ENCODE results near the gene CCND1.

CCND1 gene

DNA sequence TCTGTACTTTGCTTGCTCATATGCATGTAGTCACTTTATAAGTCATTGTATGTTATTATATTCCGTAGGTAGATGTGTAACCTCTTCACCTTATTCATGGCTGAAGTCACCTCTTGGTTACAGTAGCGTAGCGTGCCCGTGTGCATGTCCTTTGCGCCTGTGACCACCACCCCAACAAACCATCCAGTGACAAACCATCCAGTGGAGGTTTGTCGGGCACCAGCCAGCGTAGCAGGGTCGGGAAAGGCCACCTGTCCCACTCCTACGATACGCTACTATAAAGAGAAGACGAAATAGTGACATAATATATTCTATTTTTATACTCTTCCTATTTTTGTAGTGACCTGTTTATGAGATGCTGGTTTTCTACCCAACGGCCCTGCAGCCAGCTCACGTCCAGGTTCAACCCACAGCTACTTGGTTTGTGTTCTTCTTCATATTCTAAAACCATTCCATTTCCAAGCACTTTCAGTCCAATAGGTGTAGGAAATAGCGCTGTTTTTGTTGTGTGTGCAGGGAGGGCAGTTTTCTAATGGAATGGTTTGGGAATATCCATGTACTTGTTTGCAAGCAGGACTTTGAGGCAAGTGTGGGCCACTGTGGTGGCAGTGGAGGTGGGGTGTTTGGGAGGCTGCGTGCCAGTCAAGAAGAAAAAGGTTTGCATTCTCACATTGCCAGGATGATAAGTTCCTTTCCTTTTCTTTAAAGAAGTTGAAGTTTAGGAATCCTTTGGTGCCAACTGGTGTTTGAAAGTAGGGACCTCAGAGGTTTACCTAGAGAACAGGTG, 11.1 kb downstream of the CCND1 start:
- in situ Hi-C loops (cut with MboI; ENCODE audit: low sequenced_read_pairs): no loop called here

DNA sequence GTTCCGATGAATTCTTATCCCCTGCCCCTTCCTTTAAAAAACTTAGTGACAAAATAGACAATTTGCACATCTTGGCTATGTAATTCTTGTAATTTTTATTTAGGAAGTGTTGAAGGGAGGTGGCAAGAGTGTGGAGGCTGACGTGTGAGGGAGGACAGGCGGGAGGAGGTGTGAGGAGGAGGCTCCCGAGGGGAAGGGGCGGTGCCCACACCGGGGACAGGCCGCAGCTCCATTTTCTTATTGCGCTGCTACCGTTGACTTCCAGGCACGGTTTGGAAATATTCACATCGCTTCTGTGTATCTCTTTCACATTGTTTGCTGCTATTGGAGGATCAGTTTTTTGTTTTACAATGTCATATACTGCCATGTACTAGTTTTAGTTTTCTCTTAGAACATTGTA, 12.0 kb downstream of the CCND1 start:
- in situ Hi-C loops (cut with MboI; ENCODE audit: low sequenced_read_pairs): no loop called here

DNA sequence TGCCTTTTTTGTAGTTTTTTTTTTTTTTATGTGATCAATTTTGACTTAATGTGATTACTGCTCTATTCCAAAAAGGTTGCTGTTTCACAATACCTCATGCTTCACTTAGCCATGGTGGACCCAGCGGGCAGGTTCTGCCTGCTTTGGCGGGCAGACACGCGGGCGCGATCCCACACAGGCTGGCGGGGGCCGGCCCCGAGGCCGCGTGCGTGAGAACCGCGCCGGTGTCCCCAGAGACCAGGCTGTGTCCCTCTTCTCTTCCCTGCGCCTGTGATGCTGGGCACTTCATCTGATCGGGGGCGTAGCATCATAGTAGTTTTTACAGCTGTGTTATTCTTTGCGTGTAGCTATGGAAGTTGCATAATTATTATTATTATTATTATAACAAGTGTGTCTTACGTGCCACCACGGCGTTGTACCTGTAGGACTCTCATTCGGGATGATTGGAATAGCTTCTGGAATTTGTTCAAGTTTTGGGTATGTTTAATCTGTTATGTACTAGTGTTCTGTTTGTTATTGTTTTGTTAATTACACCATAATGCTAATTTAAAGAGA, 12.5 kb downstream of the CCND1 start:
- in situ Hi-C loops (cut with MboI; ENCODE audit: low sequenced_read_pairs): no loop called here

DNA sequence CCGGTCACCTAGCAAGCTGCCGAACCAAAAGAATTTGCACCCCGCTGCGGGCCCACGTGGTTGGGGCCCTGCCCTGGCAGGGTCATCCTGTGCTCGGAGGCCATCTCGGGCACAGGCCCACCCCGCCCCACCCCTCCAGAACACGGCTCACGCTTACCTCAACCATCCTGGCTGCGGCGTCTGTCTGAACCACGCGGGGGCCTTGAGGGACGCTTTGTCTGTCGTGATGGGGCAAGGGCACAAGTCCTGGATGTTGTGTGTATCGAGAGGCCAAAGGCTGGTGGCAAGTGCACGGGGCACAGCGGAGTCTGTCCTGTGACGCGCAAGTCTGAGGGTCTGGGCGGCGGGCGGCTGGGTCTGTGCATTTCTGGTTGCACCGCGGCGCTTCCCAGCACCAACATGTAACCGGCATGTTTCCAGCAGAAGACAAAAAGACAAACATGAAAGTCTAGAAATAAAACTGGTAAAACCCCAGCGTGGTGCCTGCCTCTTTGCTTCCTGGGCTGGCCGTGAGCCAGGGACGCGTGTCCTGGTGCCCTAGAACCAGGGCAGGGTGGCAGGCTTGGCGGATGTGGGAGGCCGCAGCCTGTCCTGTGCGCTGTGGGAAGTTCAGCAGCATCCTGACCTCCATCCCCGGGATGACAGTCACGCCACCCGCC, 13.2 kb downstream of the CCND1 start:
- in situ Hi-C loops (cut with MboI; ENCODE audit: low sequenced_read_pairs): no loop called here

DNA sequence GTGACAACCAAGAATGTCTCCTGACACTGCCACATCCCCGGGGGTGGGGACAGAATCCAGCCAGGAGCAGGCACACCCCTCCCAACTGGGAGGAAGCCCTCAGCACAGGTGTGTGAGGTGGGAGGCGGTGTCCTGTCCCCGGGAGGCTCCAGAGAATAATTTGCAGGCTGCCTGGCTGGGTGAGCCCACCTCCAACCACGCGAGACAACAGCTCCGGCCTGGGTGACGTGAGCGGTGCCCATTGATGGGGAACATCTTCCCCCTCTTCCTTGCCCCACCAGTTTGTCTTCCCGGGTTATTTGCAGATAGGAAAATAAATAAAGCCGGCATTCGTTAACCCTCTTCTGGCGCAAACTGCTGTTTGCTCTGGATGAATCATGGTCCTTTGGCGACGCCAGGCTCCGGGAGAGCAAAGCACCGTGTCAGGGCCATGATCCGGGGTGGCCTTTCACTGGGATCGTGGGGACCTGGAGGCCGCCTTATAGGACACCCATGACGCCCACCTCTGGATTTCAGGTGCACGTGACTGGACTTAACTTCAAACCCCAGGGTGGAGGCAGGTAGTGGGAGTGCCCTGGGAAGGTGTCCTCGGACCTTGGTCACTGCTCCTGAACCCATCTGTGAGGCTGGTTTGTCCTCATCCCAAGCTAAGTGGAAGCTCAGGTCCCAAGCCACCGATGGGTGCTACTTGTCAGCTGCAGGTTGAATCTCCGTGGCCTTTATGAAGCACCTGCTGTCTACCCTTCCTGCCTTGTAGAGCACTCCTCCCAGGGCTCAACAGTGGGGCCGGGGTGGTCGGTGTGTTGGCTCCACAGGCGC, 13.9 kb downstream of the CCND1 start:
- in situ Hi-C loops (cut with MboI; ENCODE audit: low sequenced_read_pairs): no loop called here

DNA sequence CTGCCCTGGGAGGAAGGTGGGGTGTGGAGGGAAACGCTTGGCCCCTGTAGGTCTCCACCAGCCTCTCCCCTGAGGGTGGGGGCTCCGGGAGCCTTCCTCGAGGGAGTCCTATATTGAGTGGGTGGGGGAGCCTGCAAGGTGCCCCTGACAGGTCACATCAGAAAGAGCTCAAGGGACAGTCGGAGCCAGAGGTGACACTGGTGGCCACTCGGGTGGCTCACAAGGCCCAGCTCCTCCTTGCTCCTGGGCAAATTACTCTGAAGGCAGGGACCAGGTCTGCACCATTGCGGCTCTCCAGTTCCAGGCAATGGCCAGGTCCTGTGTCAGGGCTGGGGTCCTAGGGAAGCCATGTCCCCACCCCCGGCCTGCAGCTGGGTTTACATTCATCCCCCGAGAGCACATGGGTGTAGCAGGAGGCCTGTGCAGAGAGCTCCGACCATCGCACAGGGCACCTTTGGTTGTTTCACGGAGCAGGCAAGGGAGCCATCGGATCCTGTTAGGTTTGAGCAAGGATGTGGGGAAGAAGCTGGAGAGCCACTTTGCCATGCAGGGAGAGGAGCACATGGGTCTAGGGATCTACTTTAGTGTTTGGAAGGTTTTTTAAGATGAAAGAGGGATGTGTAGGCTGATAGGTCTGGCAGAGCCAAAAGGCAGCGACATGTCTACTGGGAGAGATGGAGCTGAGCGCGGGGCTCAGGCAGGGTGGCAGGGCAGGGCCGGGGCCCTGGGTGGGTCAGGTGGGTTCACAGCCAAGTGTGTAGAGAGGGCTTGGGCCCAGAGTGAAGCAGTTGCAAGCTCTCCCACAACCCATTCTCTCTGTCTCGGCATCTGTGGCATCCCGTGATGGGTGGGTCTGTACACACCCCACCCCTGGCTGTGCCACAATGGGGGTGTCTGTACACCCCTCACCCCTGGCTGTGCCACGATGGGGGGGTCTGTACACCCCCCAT, 14.8 kb downstream of the CCND1 start:
- in situ Hi-C loops (cut with MboI; ENCODE audit: low sequenced_read_pairs): no loop called here

DNA sequence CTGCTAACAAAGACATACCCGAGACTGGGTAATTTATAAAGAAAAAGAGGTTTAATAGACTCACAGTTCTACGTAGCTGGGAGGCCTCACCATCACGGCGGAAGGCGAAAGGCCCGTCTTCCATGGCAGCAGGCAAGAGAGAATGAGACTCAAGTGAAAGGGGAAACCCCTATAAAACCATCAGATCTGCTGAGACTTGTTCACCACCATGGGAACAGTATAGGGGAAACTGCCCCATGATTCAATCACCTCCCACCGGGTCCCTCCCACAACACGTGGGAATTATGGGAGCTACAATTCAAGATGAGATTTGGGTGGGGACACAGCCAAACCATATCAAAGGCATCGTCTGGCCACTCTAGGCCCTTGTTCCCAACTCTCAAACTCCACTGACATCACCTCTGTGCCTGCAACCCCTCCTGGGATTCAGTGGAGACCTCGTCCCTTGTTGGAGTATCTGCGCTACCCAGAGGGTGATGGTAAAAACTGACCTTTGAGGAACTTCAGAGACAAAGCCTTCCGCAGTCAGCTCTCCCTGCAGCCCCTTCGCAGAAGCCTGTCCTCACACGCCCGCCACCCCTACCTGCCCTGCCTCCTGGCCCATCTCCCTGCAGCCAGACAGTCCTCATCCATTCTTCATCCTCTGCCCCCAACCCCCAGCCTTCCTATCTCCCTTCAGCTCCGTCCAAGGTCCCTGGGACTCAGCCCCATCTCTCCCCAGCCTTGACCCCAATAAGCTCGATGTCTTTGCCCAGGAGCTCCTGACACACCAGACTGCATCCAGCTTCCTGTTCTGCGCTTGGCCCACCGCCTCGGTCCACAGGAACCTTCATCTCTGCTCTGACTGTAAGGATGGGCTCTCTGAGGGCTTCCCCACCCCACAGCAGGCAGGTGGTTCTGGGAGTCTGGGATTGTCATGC, 15.8 kb downstream of the CCND1 start:
- in situ Hi-C loops (cut with MboI; ENCODE audit: low sequenced_read_pairs): no loop called here

DNA sequence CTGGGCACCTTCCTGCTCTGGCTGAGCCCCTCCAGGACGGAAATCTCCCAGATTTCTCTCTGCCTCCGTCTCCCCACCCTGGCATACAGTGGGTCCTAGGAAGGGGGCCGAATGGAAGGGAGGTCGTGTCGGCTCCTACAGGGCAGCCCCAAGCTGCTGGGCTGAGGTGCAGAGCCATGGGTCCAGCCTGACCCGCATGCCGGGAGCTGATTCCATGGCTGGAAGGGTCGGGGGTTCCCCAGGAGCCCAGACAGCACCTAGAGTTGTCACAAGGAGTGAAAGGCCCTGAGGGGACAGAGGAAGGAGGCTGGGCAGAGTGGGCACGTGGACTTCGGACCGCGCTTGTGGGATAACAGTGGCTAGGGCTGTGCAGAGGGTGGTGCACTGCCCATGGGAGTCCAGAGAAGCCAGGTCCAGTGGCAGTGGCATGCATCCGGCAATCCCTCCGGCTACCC, 16.5 kb downstream of the CCND1 start:
- in situ Hi-C loops (cut with MboI; ENCODE audit: low sequenced_read_pairs): no loop called here

DNA sequence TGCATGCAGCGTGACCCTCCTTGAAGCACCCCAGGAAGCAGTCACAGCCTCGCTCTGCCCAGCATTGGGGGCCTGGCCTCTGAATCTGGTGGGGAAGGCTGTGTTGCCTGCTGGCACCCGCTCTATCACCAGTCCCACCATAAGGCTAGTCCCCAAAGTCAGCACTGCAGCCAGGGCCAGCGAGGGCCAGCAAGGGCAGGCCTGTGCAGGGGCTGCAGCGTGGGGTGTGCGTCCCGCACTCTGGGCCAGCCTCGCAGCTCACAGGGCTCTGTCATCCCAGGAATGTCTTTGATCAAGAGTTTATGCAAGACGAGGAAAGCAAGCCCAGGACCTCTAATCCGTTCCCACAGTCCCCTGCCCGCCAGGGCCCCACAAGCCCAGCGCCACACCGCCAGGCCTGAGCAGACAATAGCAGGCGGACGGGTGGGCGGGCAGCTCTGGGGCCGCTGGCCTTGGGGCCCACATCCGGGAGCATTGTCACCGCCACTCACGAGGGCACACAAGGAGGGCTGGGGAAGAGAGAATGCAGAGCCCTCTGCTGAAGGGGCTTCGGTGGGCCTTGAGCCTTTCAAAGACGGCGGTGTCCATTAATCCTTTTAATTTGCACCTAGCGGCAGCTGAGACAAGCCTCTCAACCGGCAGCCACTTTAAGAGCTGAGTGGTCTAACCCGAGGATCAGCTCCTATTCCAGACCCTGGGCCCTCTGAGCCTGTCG, 17.1 kb downstream of the CCND1 start:
- in situ Hi-C loops (cut with MboI; ENCODE audit: low sequenced_read_pairs): no loop called here

DNA sequence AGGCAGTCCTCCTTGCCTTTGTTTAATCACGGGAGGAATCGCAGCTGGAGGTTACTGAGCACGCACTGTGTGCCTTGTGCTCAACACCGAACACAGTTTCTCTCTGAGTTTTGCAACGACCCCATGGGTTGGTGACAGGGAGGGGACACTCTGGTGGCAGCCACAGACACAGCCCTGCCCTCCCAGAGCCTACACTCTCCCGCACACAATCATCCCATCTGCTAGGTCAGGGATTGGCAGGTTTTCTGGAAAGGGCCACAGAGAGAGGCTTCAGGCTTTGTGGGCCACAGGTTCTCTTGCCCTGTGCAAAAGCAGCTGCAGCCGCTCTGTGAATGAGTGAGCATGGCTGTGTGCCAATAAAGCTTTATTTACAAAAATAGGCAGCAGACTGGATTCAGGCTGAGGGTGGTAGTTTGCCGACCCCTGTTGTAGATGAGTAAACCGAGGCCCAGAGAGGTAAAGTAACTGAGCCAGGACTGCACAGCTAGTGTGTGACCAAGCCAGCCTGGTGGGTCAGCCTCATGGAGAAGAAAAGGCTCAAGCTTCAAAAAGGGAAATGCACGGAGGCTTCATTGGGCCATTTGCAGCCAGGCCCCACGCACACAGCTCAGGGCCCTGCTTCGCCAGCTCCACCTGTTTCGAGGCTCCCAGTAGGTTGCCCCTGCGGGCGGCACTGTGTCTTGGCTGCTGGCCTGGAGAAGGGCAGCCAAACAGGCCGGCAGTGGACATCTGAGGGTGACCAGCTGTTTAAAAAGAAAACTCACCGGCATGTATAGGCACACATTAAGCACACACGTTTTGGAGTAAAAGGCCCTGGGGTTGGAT, 17.9 kb downstream of the CCND1 start:
- in situ Hi-C loops (cut with MboI; ENCODE audit: low sequenced_read_pairs): no loop called here

DNA sequence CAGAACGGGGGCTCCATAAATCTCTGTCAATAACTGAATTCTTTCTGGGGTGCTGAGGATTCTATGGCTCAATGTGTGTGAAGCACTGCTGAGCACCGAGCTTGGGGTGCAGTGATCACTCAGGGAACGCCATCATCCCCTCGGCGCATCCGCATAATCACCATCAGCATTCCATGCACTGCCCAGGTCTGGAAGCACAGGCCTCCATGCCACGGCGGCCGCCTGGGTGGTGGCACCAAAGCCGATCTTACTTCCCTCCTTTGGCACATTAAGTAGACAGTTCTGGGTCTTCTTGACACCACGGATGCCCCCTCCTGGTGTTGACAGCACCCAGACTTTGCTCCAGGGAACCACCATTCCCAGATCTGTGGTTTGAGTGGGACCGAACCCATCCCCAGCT, 18.6 kb downstream of the CCND1 start:
- in situ Hi-C loops (cut with MboI; ENCODE audit: low sequenced_read_pairs): no loop called here

DNA sequence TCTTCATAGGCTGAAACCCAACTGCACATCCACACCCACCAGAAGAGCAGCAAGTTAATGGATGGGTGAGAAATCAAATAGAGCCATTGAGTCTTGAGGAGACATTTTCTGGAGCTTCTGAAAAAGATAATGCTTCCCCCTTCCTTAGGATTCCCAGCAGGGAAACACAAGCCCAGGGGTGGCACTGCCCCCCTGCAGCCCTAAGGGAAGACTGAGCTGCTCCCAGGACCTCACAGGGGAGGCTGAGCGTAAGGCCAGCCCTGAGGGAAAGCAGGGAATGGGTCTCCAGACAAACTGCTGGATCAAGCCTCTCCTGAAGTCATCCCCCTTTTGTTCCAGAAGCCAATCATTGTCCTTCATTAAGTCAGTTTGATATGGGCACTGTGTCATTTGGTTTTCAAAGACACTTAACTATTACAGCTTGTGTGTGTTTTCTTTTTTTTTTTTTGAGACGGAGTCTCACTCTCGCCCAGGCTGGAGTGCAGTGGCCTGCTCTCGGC, 19.1 kb downstream of the CCND1 start:
- in situ Hi-C loops (cut with MboI; ENCODE audit: low sequenced_read_pairs): loop anchor here (10.0 kb wide), 1 partner anchor 555 kb away; no protein-coding TSS in a partner anchor

DNA sequence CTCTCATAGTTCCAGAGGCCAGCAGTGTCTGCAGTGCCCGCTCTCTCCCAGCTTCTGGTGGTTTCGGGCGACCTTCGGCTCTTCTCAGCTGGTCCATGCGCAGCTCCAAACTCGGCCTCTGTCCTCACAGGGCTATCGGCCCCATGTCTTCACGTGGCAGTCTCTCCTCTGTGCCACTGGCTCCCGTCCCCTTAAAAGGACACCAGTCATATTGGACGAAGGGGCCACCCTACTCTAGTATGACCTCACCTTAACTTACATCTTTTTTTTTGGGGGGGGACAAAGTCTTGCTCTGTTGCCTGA, 20.4 kb downstream of the CCND1 start:
- in situ Hi-C loops (cut with MboI; ENCODE audit: low sequenced_read_pairs): loop anchor here (10.0 kb wide), 1 partner anchor 557 kb away; no protein-coding TSS in a partner anchor

DNA sequence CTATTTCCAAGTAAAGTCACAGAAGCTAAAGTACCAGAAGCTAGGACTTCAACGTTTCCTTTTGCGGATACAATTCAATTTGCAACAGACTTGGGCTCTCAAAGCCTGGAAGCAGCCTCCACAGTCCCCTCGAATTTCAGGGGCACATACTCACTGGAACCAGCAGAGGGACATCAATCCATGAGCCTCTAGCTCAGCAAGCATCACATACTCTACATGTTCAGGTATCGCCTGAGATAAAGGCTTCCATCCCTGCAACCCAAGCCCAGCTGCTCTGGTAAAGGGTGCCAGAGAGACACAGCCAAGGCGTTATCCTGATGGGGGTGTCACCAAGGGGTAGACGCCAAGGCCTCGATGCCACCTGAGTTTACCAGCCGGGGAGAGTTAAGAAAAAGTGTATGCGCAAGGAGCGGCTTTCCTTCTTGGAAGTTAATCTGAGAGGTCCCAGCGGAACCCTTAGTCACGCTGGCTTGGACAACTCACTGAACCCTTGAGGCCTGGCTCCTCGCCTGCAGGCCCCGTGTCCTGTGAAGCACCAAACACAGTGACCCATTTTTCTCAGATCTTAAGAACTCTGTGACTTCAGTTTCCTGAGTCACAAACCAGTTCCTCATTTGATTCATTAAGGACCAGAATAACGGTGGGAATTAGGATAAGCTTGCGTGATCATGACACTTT, 21.2 kb downstream of the CCND1 start:
- in situ Hi-C loops (cut with MboI; ENCODE audit: low sequenced_read_pairs): loop anchor here (10.0 kb wide), 1 partner anchor 557 kb away; no protein-coding TSS in a partner anchor

DNA sequence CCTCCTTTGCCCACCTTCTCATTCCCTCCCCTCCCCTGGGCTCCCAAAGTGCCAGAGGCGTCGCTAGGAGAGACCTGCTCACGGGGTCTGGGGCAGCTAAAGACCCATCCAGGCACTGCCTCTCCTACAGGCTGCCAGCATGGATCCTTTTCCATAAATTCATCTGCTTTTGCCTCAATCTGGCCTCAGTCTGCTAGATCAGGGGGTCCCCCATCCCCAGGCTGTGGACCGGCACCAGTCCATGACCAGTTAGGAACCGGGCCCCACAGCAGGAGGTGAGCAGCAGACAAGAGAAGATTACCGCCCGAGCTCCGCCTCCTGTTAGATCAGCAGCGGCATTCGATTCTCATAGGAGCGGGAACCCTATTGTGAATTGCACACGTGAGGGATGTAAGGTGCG, 21.9 kb downstream of the CCND1 start:
- in situ Hi-C loops (cut with MboI; ENCODE audit: low sequenced_read_pairs): loop anchor here (10.0 kb wide), 1 partner anchor 558 kb away; no protein-coding TSS in a partner anchor

DNA sequence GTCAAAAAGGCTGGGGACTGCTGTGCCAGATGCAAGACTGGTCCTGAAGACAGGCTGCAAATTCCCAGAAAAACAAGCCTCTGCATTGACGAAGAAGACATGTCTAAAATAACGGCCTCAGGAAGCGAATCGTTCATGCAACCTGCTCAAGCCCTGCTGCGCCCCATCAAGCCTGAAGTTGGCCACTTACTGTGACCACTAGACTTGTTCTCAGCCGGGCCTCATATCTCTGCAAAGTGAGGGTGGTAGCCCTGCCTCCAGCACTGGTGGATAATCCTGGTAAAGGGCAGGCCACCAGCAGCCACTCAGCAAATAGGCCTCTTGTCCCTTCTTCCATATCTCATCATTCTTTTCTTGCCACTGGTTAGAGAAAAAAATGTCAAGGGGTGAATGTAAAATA, 22.4 kb downstream of the CCND1 start:
- in situ Hi-C loops (cut with MboI; ENCODE audit: low sequenced_read_pairs): loop anchor here (10.0 kb wide), 1 partner anchor 559 kb away; no protein-coding TSS in a partner anchor
